ENCODE results near the gene GAPT. TPM values are rescaled to one million over a fixed set of nuclear protein-coding genes. Genes with fewer than 3 reads are reported as not detected.

GAPT gene
- total RNA-seq, 1 experiment from 2014 or later = not detected

- CTCF ChIA-PET = no interaction called here
- no peak for DNase-seq (ENCODE audit: low spot score)
- no TSS peak for BruUV-seq (replicated peaks)
These were observed 39.3 kb upstream of the GAPT start for GRCh38 chr5:58451732-58452565.

GRCh38 chr5:58452566-58453258 is 38.5 kb upstream of the GAPT start:
- DNase-seq (ENCODE audit: low spot score) = no peak
- H3K36me3 ChIP-seq (ENCODE audit: insufficient read depth, low read length, poor library complexity, severe bottlenecking) = no peaks in the 10 kb centered on the region
- POLR2A ChIA-PET (ENCODE audit: low non-redundant PET) = no interaction called here
- CTCF ChIA-PET = interaction anchor here (0.6 kb wide), 1 partner anchor 684 kb away, joined by 3 read pairs; no protein-coding TSS in a partner anchor
- H3K4me1 ChIP-seq (ENCODE audit: insufficient read depth, low read length, poor library complexity, severe bottlenecking) = no peaks in the 10 kb centered on the region
- no TSS peak for BruUV-seq (replicated peaks)
- no peak overlapping the region for H3K4me3 ChIP-seq (ENCODE audit: low read depth, low read length, poor library complexity, severe bottlenecking)
- TF ChIP-seq EZH2 (IDR thresholded peaks at IDR 0.05; ENCODE audit: borderline replicate concordance, low read depth, low read length, poor library complexity, severe bottlenecking) = no peak
- no peak for TF ChIP-seq CTCF (conservative IDR thresholded peaks at IDR 0.05; ENCODE audit: low read depth, low read length)
- no peak overlapping the region for H3K27ac ChIP-seq (ENCODE audit: low read depth, low read length, poor library complexity, severe bottlenecking)
- no peaks in the 10 kb centered on the region for H3K9me3 ChIP-seq (ENCODE audit: low read depth, low read length, poor library complexity, severe bottlenecking)
- peaks cover 2% of the 10 kb centered on the region for H3K27me3 ChIP-seq (replicated peaks; ENCODE audit: insufficient read depth, low read depth, low read length, poor library complexity)
- intact Hi-C loops (cut with micrococcal nuclease; ENCODE audit: unreplicated experiment) = no loop called here

More at GRCh38 chr5:58451732-58452565, 39.3 kb upstream of the GAPT start:
- intact Hi-C loops (cut with micrococcal nuclease; ENCODE audit: unreplicated experiment) = no loop called here
- H3K27ac ChIP-seq (ENCODE audit: low read depth, low read length, poor library complexity, severe bottlenecking) = no peak overlapping the region
- no peak overlapping the region for H3K4me3 ChIP-seq (ENCODE audit: low read depth, low read length, poor library complexity, severe bottlenecking)
- no peaks in the 10 kb centered on the region for H3K9me3 ChIP-seq (ENCODE audit: low read depth, low read length, poor library complexity, severe bottlenecking)
- H3K36me3 ChIP-seq (ENCODE audit: insufficient read depth, low read length, poor library complexity, severe bottlenecking) = no peaks in the 10 kb centered on the region
- H3K4me1 ChIP-seq (ENCODE audit: insufficient read depth, low read length, poor library complexity, severe bottlenecking) = no peaks in the 10 kb centered on the region
- TF ChIP-seq CTCF (conservative IDR thresholded peaks at IDR 0.05; ENCODE audit: low read depth, low read length) (no peak), EZH2 (IDR thresholded peaks at IDR 0.05; ENCODE audit: borderline replicate concordance, low read depth, low read length, poor library complexity, severe bottlenecking) (no peak)
- POLR2A ChIA-PET (ENCODE audit: low non-redundant PET) = no interaction called here
- H3K27me3 ChIP-seq (replicated peaks; ENCODE audit: insufficient read depth, low read depth, low read length, poor library complexity) = no peaks in the 10 kb centered on the region

GRCh38 chr5:58453306-58453705 is 37.9 kb upstream of the GAPT start:
- Histone ChIP-seq H3K36me3 (ENCODE audit: insufficient read depth, low read length, poor library complexity, severe bottlenecking) (no peaks in the 10 kb centered on the region), H3K4me1 (ENCODE audit: insufficient read depth, low read length, poor library complexity, severe bottlenecking) (no peaks in the 10 kb centered on the region), H3K4me3 (ENCODE audit: low read depth, low read length, poor library complexity, severe bottlenecking) (no peak overlapping the region), H3K27ac (ENCODE audit: low read depth, low read length, poor library complexity, severe bottlenecking) (no peak overlapping the region), H3K27me3 (replicated peaks; ENCODE audit: insufficient read depth, low read depth, low read length, poor library complexity) (peaks cover 8% of the 10 kb centered on the region), H3K9me3 (ENCODE audit: low read depth, low read length, poor library complexity, severe bottlenecking) (no peaks in the 10 kb centered on the region)
- ChIA-PET CTCF (interaction anchor here (0.6 kb wide), 1 partner anchor 685 kb away, joined by 3 read pairs; no protein-coding TSS in a partner anchor), POLR2A (ENCODE audit: low non-redundant PET) (no interaction called here)
- no TSS peak for BruUV-seq (replicated peaks)
- intact Hi-C loops (cut with micrococcal nuclease; ENCODE audit: unreplicated experiment) = no loop called here
- no peak for DNase-seq (ENCODE audit: low spot score)
- no peak for TF ChIP-seq EZH2 (IDR thresholded peaks at IDR 0.05; ENCODE audit: borderline replicate concordance, low read depth, low read length, poor library complexity, severe bottlenecking)
- TF ChIP-seq CTCF (conservative IDR thresholded peaks at IDR 0.05; ENCODE audit: low read depth, low read length) = no peak

Data from A673 (cell line).